ENCODE data around the gene DOCK10. TPM values are rescaled to one million over a fixed set of nuclear protein-coding genes. Genes with fewer than 3 reads are reported as not detected.

The DOCK10 gene
- total RNA-seq, 1 donor from 2014 or later, result 1.1 TPM

DNA sequence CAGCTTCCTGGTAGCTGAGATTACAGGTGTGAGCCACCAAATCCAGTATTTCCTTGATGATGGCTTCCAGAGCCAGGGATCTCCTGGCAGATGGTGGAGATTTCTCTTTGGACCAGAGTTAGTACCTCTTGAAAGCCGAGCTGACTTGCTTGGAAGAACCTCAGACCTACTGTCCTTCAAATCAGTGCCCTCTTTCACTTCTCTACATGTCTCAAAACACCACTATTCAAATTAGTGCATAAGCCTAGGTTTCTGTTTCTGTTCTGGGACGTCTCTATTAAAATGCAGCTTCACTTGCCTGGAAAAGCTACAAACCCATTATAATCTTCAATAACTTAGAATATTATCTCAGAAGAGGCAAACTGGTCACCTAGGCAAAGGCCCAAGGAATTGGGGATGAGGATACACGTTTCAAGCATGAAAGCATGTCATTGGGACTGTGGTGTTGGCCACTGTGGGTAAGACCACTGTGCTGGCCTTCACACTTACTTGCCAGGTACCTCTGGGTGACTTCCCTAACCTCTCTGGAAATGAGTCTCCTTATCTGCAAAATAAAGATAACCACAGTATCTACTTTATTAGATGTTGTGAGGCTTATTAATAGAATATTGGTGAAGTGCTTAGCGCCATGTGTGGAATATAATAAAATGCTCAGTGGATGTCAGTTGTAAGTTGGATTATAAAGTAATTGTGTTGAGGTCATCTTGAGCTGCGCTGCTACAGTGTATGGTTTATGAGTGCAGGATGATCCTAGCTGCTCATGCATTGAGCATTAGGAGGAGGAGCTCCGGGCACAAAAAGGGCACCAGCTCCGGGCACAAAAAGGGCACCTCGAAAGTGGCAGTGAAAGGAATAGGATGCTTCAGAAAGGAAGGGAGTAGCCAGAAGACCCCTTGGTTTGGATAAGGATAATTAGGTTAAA lies 84.5 kb downstream of the DOCK10 start:
- TF ChIP-seq, protein P1, sequence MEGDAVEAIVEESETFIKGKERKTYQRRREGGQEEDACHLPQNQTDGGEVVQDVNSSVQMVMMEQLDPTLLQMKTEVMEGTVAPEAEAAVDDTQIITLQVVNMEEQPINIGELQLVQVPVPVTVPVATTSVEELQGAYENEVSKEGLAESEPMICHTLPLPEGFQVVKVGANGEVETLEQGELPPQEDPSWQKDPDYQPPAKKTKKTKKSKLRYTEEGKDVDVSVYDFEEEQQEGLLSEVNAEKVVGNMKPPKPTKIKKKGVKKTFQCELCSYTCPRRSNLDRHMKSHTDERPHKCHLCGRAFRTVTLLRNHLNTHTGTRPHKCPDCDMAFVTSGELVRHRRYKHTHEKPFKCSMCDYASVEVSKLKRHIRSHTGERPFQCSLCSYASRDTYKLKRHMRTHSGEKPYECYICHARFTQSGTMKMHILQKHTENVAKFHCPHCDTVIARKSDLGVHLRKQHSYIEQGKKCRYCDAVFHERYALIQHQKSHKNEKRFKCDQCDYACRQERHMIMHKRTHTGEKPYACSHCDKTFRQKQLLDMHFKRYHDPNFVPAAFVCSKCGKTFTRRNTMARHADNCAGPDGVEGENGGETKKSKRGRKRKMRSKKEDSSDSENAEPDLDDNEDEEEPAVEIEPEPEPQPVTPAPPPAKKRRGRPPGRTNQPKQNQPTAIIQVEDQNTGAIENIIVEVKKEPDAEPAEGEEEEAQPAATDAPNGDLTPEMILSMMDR (IDR thresholded peaks at IDR 0.05; ENCODE audit: insufficient read depth, low read length, severe bottlenecking), result no peak
- H3K4me3 ChIP-seq (ENCODE audit: low read depth, low read length), result no peak overlapping the region
- H3K36me3 ChIP-seq (ENCODE audit: control insufficient read depth, insufficient read depth, low read length), result no peaks in the 10 kb centered on the region
- FAIRE-seq, result no peak
- no peak for DNase-seq (ENCODE audit: low read depth)
- peaks cover 2% of the 10 kb centered on the region for H3K27me3 ChIP-seq (ENCODE audit: control insufficient read depth, insufficient read depth, low read length)

DNA sequence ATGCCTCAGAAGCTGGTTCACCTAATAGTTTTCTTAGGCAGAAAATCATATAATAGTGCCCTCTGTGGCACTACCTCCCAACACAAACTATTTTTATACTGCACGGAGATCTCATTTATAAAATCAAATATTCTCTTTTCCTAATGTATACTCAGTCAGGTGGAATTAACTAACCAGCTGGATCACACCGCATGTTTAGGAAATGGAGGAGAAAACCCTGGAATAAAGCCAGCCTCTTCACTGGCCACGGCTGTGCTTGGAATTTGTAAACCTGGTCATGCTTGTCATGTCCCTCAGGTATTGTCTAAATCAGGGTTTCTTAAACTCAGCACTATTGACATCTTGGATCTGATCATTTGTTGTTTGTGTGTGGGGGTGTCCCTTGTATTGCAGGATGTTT lies 85.6 kb downstream of the DOCK10 start:
- Histone ChIP-seq H3K4me3 (ENCODE audit: low read depth, low read length) (no peak overlapping the region), H3K27me3 (ENCODE audit: control insufficient read depth, insufficient read depth, low read length) (peaks cover 2% of the 10 kb centered on the region), H3K36me3 (ENCODE audit: control insufficient read depth, insufficient read depth, low read length) (no peaks in the 10 kb centered on the region)
- FAIRE-seq, result no peak
- TF ChIP-seq, protein P1 (IDR thresholded peaks at IDR 0.05; ENCODE audit: insufficient read depth, low read length, severe bottlenecking), result no peak
- DNase-seq (ENCODE audit: low read depth), result no peak

DNA sequence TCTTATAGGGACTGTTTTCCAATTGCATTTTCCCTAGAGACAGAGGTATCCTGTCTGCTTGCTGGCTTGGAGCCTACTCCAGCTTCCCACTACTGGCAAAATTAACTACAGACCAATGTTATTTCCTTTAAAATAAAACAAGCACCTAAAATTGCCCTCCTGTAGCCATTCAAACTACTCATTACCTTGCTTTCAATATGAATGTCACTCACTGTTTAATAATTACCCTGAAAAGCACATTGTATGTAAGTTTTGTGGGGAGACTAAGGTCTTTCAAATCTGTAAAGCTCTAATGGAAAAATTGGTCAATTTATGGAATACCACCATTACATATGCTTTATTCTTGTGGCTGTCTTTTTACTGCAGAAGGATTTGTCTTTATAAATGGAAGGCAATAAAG lies 87.3 kb downstream of the DOCK10 start:
- DNase-seq (ENCODE audit: low read depth), result no peak
- no peak overlapping the region for H3K4me3 ChIP-seq (ENCODE audit: low read depth, low read length)
- H3K36me3 ChIP-seq (ENCODE audit: control insufficient read depth, insufficient read depth, low read length), result no peaks in the 10 kb centered on the region
- peaks cover 2% of the 10 kb centered on the region for H3K27me3 ChIP-seq (ENCODE audit: control insufficient read depth, insufficient read depth, low read length)
- TF ChIP-seq, protein P1 (IDR thresholded peaks at IDR 0.05; ENCODE audit: insufficient read depth, low read length, severe bottlenecking), result no peak
- no peak for FAIRE-seq

DNA sequence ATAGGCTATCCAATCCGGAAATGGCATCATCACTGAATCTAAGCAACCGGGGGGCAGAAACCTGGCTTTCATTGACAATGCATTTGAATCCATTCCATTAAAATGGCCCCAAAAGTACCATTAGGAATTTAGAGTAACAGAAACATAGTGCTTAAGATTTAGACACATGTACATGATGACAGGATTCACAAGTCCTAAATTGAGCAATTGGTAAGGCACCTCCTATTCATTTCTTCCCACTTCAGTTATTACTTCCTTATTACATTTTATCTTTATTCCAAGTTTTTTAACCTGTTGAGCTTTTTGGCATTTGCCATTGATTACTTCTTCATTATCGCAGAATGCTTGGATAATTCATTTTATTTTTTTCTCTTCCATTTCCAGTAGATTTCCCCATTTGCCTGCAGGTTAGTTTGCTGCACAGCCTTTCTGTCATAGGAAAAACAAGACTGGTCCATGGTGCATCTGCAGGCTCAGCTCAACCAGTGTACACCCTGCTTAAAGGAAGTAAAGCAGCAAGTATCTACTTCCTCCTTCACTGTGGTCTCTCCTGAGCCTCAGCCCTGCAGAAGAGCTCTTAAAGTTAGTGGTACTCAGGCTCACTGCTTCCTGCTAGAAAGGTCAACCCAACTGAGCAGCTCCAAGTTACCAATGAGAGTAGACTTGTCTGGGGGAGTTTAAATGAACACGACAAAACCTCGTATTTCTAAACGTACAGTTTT lies 89.2 kb downstream of the DOCK10 start:
- DNase-seq (ENCODE audit: low read depth), result no peak
- no peaks in the 10 kb centered on the region for H3K36me3 ChIP-seq (ENCODE audit: control insufficient read depth, insufficient read depth, low read length)
- H3K27me3 ChIP-seq (ENCODE audit: control insufficient read depth, insufficient read depth, low read length), result peaks cover 2% of the 10 kb centered on the region
- FAIRE-seq, result no peak
- TF ChIP-seq, protein P1 (IDR thresholded peaks at IDR 0.05; ENCODE audit: insufficient read depth, low read length, severe bottlenecking), result no peak
- H3K4me3 ChIP-seq (ENCODE audit: low read depth, low read length), result no peak overlapping the region

DNA sequence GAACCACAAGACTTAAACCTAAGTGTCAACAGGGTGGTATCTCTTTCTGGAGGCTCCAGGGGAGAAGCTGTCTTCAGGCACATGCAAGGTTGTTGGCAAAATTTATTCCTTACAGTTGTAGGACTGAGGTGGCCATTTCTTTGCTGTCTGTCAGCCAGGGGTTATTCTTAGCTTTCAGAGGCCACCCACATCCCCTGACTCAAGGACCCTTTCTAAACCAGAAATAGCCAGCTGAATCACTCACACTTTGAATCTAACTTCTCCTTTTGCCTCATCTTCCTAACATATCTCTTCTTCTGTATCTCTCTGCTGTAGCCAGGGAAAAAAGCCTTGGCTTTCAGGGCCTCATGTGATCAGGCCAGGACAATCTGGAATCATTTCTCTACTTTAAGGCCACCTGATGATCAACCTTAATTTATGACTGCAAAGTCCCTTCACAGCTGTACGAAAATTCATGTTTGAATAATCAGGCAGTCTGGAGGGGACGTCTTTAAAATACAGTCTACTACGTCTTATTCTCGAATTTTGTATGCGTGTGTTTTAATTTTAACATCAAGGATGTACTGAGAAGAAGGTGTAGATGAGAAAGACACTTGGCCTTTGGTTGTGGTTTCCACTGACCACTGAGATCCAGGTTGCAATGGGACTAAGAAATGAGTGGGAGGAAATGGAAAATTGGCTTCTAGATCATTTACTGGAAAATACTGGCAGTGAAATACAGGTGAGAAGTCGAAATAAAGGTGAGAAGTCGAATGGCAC lies 90.4 kb downstream of the DOCK10 start:
- FAIRE-seq, result no peak

More for the DNA sequence above, 90.4 kb downstream of the DOCK10 start:
- TF ChIP-seq, protein P1 (IDR thresholded peaks at IDR 0.05; ENCODE audit: insufficient read depth, low read length, severe bottlenecking), result no peak
- no peak overlapping the region for H3K4me3 ChIP-seq (ENCODE audit: low read depth, low read length)
- H3K36me3 ChIP-seq (ENCODE audit: control insufficient read depth, insufficient read depth, low read length), result no peaks in the 10 kb centered on the region
- no peaks in the 10 kb centered on the region for H3K27me3 ChIP-seq (ENCODE audit: control insufficient read depth, insufficient read depth, low read length)
- no peak for DNase-seq (ENCODE audit: low read depth)

Data from bronchial epithelial cell (primary cell).